ENCODE results near the gene AMY1C.
"Not testable (repeated sequence)": the region's sequence is repeated elsewhere in the genome, so short reads cannot be mapped to it uniquely, and the experiment has no call there.

Gene AMY1C

DNA sequence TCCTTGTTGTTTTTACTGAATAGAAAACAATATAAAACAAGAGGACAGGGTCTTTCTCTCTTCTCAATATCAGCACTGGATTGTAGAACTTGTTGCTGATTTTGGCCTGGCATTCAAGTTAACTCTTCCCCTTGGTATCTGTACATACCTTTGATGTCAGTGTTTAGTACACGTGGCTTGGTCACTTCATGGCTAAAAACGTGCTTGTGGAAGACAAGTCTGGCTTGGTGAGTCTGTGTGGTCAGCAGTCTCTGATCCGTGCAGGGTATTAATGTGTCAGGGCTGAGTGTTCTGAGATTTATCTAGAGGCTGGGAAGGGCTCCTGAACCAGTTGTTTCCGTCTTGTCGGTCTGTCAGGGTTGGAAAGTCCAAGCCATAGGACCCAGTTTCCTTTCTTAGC is at the start of gene AMY1C:
Gene AMY1C (plus strand): TSS at position 301 of the 400 bp plus-strand sequence. CDS start 572 bp downstream, outside the sequence.
- DNase-seq (ENCODE audit: low spot score); CTCF ChIA-PET; POLR2A ChIA-PET (ENCODE audit: low non-redundant PET); H3K27ac ChIP-seq: not testable (repeated sequence)

- H3K27ac ChIP-seq; POLR2A ChIA-PET (ENCODE audit: low non-redundant PET); CTCF ChIA-PET; DNase-seq (ENCODE audit: low spot score): not testable (repeated sequence)
Measured at GRCh38 chr1:103700669-103701068, 49.0 kb upstream of the AMY1C start.

- H3K27ac ChIP-seq; POLR2A ChIA-PET (ENCODE audit: low non-redundant PET); CTCF ChIA-PET; DNase-seq (ENCODE audit: low spot score): not testable (repeated sequence)
Measured at GRCh38 chr1:103701256-103701655, 48.4 kb upstream of the AMY1C start.

- H3K27ac ChIP-seq; POLR2A ChIA-PET (ENCODE audit: low non-redundant PET); CTCF ChIA-PET; DNase-seq (ENCODE audit: low spot score): not testable (repeated sequence)
Measured at GRCh38 chr1:103707670-103708069, 42.0 kb upstream of the AMY1C start.

DNA sequence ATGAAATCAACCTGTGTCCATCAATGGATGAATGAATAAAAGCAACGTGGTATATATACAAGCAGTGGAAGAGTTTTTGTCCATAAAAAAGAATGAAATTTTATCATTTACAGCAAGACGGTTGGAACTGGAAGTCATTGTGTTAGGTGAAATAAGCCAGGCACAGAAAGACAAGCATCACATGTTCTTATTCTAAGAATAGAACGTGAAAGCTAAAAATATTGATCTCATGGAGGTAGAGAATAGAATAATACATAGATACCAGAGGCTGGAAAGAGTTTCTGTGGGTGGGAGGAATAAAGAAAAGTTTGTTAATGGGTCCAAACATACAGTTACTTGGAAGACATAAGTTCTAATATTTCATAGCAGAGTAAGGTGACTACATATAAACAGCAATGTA is 39.3 kb upstream of the AMY1C start:
- H3K27ac ChIP-seq; DNase-seq (ENCODE audit: low spot score); POLR2A ChIA-PET (ENCODE audit: low non-redundant PET); CTCF ChIA-PET: not testable (repeated sequence)

DNA sequence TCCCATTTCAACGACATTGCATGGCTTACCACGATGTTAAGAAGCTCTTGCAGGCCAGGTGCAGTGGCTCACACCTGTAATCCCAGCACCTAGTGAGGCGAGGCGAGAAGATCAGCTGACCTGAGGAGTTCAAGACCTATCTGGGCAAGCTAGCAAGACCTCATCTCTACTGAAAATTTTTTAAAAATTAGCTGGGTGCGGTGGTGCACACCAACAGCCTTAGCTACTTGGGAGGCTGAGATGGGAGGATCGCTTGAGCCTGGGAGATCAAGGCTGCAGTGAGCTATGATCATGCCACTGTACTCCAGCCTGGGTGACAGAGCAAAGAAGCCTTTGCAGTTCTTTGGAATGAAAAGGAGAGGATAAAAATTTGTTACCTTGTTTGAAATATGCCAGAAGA is 32.3 kb upstream of the AMY1C start:
- DNase-seq (ENCODE audit: low spot score); POLR2A ChIA-PET (ENCODE audit: low non-redundant PET); H3K27ac ChIP-seq; CTCF ChIA-PET: not testable (repeated sequence)

DNA sequence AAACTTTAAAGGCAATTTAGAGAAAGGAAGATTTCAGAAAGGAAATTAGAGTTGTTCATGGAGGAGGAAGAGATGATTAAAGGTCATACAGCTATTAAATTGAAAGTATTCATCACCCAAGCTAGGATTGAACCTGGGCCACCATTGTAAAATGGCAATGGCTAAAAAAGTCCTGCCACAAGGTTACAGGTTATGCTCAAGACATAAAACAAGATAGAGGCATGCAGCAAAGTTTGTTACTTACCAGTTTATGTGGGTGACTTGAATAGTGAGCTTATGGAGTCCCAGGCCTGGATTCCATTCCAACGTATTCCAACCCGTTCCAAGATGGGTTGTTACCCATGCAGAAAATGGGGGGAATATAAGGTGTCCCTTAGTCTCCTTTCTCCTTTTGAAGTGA is 28.2 kb upstream of the AMY1C start:
- H3K27ac ChIP-seq; DNase-seq (ENCODE audit: low spot score); POLR2A ChIA-PET (ENCODE audit: low non-redundant PET); CTCF ChIA-PET: not testable (repeated sequence)

DNA sequence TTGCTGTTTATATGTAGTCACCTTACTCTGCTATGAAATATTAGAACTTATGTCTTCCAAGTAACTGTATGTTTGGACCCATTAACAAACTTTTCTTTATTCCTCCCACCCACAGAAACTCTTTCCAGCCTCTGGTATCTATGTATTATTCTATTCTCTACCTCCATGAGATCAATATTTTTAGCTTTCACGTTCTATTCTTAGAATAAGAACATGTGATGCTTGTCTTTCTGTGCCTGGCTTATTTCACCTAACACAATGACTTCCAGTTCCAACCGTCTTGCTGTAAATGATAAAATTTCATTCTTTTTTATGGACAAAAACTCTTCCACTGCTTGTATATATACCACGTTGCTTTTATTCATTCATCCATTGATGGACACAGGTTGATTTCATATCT is 14.4 kb upstream of the AMY1C start:
- DNase-seq (ENCODE audit: low spot score); H3K27ac ChIP-seq; POLR2A ChIA-PET (ENCODE audit: low non-redundant PET); CTCF ChIA-PET: not testable (repeated sequence)

GRCh38 chr1:103738031-103738430 is 11.7 kb upstream of the AMY1C start:
- POLR2A ChIA-PET (ENCODE audit: low non-redundant PET); CTCF ChIA-PET; DNase-seq (ENCODE audit: low spot score); H3K27ac ChIP-seq: not testable (repeated sequence)

DNA sequence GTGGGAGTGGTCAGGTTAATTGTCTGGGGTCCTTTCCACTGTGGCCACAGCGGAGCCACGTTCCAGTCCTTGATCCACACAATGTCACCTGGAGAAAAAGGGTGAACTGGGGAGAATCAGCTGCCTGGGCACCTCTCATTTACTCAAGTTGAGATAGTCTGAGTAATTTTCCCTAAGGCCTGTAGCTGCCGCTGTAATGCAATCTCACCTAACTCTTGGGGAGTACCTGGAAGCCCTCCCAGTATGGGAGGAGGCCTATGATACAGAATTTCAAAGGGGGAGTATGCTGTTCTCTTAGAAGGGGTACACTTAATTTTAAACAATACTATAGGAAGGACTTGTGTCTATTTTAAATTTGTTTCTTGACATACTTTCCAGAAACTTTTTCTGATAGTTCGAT is 5.2 kb upstream of the AMY1C start:
- DNase-seq (ENCODE audit: low spot score); CTCF ChIA-PET; POLR2A ChIA-PET (ENCODE audit: low non-redundant PET); H3K27ac ChIP-seq: not testable (repeated sequence)

GRCh38 chr1:103745040-103745439 is 4.7 kb upstream of the AMY1C start:
- H3K27ac ChIP-seq; DNase-seq (ENCODE audit: low spot score); POLR2A ChIA-PET (ENCODE audit: low non-redundant PET); CTCF ChIA-PET: not testable (repeated sequence)

DNA sequence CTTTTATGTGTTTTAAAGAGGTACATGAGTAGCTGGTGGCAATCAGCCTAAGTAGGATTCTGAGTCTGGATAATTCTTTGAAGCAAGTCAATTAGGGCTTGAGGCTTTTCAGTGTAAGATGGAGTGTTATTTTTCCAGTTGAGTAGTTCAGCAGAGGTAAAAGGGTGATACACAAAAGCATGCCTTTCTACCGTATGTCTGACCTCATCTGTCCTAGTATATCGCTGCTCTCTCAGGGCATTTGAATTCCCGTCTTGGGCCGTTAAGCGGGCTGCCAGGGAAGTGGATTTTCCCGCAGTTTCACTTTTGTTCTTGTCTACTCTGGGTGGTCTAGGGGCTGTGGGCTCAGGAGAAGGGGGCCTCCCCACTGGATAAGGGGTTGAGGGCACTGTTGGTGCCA is 1.4 kb upstream of the AMY1C start:
- DNase-seq (ENCODE audit: low spot score); CTCF ChIA-PET; H3K27ac ChIP-seq; POLR2A ChIA-PET (ENCODE audit: low non-redundant PET): not testable (repeated sequence)

DNA sequence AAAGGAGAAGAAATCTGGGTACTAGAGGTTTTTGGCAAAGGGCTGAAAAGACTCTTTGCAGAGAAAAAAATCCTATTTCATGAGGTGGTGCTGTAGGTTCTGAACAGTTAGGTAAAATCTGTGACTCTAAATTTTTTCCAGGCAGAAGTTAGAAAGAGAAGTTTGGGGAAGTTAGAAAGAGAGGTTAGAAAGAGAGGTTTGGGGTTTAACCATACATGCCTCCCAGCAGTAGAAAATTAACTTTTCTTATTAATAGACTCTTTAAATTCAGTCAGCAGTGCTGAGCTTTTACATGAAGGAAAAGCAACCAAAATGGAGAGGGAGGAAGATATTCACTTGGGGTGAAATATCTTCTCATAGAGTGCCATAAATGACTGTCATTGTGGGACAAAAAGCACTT is 12.2 kb downstream of the AMY1C start:
- ChIA-PET CTCF (no interaction called here), POLR2A (ENCODE audit: low non-redundant PET) (no interaction called here)
- H3K27ac ChIP-seq, result no peak overlapping the region
- no peak for DNase-seq (ENCODE audit: low spot score)
- no peak for TF ChIP-seq CTCF (conservative IDR thresholded peaks at IDR 0.05; ENCODE audit: low read depth)

DNA sequence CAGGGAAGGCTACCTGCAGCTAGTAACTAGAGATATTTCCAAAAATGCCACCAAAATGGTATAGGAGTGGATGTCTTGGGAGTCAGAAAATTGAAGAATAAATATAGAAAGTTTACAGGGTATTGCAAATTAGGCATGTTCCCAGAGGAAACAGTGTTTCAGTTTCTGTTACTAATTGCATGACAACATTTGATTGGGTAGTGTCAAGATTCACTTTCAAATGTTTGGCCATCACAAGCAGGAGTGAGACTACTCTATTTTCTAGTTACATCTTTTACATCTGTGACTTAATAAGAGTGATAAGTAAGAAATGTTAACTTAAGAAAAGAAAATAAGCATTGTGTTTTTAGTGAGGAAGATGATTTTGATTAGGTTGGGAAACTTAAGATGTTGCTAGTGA is 30.2 kb downstream of the AMY1C start:
- no peak for TF ChIP-seq CTCF (conservative IDR thresholded peaks at IDR 0.05; ENCODE audit: low read depth)
- no peak for DNase-seq (ENCODE audit: low spot score)
- no peak overlapping the region for H3K27ac ChIP-seq
- ChIA-PET CTCF (no interaction called here), POLR2A (ENCODE audit: low non-redundant PET) (no interaction called here)

Measured in RWPE1 (cell line).